GM12865 (cell line): ENCODE data around the gene INPP5A.
A peak's percentile ranks its signal among the peaks of the same experiment; 100 is the strongest.

Experiments
- DNase-seq: peaks from one replicate; pipeline ENCODE4 v3.0.0; 2010; ENCODE audit warnings: low read depth
- H3K4me3 ChIP-seq: 2 replicates; pipeline ENCODE4 v1.5.1; 2011; ENCODE audit warnings: mild to moderate bottlenecking, low read depth, low read length, control low read depth
- TF ChIP-seq, protein P1 (sequence below): IDR thresholded peaks from 2 replicates; pipeline ENCODE4 v1.5.1; 2011; ENCODE audit warnings: low read length, control low read depth, low read depth, inconsistent platforms; ENCODE audit not compliant: insufficient read depth; ENCODE audit errors: missing control alignments

Gene INPP5A

DNA sequence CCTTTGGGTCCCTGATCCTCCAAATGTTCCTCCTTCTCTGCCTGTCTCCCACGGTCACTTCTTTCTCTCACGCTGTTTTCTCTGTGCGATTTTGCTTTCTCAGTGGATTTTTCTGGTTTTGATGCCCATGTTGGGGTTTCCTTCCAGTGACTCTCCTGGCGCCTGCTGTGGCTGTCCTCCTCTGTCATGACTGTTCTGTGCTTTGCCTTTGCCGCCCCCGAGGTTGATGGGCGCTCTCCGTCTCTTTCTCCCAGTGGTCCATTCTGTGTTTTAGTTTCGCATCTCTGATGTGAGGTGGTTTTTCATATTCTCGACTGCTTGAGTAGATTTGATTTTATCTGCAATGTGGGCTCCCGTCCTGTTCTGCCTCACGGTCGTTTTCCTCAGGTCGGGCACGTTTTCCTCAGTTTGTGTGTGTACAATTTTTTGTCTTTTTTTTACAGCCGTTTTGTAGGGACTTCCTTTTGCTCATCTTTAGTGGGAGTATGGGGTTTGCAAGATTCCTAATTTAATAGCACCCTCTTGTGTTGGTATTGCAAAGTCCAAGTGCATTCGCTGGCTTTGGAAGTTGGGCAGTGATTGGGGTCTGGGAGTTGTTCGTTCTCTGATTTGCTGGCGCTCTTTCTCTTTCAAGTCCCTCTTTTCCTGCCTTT lies 100.0 kb downstream of the INPP5A start:
- TF ChIP-seq, protein P1, sequence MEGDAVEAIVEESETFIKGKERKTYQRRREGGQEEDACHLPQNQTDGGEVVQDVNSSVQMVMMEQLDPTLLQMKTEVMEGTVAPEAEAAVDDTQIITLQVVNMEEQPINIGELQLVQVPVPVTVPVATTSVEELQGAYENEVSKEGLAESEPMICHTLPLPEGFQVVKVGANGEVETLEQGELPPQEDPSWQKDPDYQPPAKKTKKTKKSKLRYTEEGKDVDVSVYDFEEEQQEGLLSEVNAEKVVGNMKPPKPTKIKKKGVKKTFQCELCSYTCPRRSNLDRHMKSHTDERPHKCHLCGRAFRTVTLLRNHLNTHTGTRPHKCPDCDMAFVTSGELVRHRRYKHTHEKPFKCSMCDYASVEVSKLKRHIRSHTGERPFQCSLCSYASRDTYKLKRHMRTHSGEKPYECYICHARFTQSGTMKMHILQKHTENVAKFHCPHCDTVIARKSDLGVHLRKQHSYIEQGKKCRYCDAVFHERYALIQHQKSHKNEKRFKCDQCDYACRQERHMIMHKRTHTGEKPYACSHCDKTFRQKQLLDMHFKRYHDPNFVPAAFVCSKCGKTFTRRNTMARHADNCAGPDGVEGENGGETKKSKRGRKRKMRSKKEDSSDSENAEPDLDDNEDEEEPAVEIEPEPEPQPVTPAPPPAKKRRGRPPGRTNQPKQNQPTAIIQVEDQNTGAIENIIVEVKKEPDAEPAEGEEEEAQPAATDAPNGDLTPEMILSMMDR: peak; percentile 62
- peak; percentile 59 for DNase-seq
- no peak overlapping the region for H3K4me3 ChIP-seq

DNA sequence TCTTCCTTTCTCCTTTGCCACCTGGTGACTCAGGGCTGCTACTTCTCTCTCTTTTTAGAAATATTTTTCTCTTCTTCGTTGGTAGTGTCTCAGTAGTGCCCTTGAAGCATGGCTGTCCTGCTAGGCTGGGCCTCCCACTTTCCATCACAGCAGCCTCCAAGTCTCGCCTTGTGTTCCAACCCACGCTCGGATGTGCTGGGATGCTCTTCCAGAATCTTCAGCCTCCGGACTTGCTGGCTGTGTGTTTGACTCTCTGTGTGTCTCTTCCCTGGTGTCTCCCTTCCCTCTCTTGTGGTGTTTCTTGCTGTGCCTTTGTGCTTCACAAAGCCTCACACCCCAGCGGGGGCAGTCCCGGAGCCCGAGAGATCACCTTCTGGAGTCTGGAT lies 100.5 kb downstream of the INPP5A start:
- TF ChIP-seq, protein P1: no peak
- no peak for DNase-seq
- H3K4me3 ChIP-seq: no peak overlapping the region

DNA sequence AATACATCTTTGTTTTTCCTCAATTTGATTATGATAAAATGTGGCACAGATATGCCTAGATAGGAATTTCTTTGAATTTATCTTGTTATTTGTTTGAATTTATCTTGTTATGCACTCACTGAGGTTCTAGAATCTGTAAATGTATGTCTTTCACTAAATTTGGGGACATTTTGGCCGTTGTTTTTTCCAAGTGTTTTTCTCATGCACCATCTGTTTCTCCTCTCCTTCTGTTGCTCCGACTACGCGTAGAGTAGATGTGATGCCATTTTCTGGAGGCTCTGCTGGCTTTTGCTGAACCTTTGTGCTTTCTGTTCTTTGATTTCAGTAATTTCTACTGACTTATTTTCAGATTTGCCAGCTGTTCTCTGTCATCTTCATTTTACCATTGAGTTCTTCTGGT lies 101.9 kb downstream of the INPP5A start:
- no peak for DNase-seq
- TF ChIP-seq, protein P1: no peak
- H3K4me3 ChIP-seq: no peak overlapping the region

DNA sequence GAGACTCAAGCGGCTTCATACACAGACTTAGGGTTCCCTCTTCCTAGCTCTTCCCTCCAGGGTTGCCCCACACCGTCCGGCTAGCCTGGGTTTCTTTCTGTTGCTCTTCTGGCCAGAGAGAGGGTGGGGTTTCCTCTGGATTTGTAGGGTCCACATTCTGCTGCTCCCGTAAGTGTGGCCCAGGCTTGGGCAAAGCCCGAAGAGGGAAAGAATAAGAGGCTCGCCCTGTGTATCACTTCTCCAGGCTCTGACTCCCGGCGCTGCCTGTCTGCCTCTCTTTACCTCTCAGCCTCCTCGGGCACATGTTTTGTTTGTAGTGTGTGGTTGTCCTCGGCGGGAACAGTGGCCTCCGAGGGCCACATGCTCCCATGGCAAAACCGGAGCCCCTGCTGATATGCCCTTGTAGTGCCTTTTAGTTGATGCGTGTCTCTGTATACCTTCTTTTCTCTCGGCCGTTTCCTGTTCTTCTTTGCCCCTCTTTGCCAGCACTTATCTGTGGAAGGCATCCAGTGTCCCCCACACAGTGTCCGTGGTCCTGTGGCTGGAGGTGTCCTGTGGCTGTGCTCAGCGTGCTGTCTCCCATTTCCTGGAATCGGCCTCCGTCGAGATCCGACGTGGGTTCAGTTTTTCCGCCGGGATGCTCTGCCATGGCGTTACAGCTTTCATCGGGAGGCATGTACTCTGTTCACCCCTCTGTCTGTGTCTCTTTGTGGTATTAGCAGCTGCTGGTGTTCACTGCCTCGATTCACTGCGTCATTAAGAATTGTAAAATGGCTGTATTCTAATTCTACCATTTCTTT lies 102.9 kb downstream of the INPP5A start:
- H3K4me3 ChIP-seq: no peak overlapping the region
- no peak for DNase-seq
- TF ChIP-seq, protein P1: no peak

DNA sequence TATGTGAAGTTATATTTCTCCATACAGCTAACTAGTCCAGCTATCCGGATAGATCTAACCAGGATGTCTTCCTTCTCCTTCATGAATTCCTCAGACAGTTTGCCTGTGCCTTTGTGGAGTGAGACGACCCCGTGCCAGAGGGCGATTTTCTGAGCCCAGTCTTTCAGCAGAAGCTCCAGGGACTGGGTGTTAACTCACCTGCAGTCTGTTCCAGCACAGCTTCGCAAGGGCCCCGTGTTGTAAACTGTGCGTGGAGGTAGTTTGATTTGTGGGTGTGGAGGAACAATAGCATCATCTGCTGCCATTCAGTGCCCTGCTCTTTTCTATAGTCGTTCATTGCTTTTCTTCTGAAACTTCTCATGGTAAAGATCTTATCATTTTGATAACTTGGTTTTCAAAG lies 103.8 kb downstream of the INPP5A start:
- H3K4me3 ChIP-seq: no peak overlapping the region
- DNase-seq: no peak
- TF ChIP-seq, protein P1: no peak

DNA sequence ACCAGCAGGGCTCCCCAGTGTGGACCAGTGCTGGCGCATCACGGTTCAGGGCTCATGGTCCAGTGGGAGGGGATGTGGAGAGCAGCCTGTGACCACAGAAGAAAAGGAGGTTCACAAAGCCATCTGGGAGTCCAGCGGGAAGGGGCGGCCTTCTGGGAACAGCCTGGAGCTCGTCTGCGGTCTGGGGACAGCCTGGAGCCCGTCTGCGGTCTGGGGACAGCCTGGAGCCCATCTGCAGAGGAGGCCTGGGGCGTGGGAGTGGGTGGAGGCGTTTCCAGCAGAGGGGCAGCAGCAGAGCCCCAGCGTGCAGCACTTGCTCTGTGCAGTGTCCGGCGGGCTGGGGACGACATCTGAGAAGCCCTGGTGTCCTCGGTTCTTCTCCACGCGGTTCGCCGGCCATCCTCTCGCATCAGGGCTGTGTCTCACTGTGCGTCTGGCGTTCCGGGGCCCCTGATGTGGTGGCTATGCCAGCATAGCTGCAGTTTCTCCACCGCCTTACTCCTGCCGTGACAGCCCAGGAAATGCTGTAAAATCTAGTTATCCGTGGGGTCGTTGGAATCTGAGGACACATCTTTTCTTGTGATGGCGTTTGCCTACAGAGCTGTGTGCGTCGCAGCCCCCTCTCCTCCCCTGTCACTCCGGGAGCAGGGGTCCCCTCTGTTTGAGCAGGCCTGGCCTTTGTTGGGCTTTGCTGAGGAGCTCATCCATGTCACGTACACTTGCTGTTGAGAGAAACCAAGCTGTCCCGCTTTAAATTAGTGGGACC lies 104.6 kb downstream of the INPP5A start:
- no peak for DNase-seq
- TF ChIP-seq, protein P1: no peak
- no peak overlapping the region for H3K4me3 ChIP-seq
